Body of pancreas (tissue), 4 donors: ENCODE data around the gene SLC35F2. TPM values are rescaled to one million over a fixed set of nuclear protein-coding genes. Genes with fewer than 3 reads are reported as not detected.

Experiments
- ATAC-seq: fragments of 150-250 bp; one replicate; pipeline ENCODE4 v1.9.1; 2016
- DNase-seq, 4 donors: peaks; one replicate each; pipeline ENCODE4 v3.0.0-alpha.2; 2019
- H3K27ac ChIP-seq, 4 donors: fragments of 200-600 bp; sonication (generic); 1 replicate in 3 of 4; 2 replicates in 1 of 4; pipeline versions ENCODE4 v1.5.1 to v1.6.1; 2016 to 2019; ENCODE audit warnings: mild to moderate bottlenecking in 1 of 4, mixed read lengths in 1 of 4, moderate library complexity in 1 of 4
- H3K27me3 ChIP-seq, 2 donors: fragments of 200-600 bp; sonication (generic); one replicate each; pipeline ENCODE4 v1.6.0; 2016; ENCODE audit warnings: mild to moderate bottlenecking in 1 of 2
- H3K36me3 ChIP-seq, 2 donors: fragments of 200-600 bp; sonication (generic); replicated peaks in 1 of 2; 2 replicates each; pipeline ENCODE4 v1.5.1; 2016; ENCODE audit warnings: low read depth in 2 of 2; ENCODE audit not compliant: insufficient read depth in 1 of 2
- H3K4me1 ChIP-seq: fragments of 200-600 bp; sonication (generic); one replicate; pipeline ENCODE4 v1.6.0; 2016
- H3K4me3 ChIP-seq, 2 donors: fragments of 200-600 bp; sonication (generic); 1 replicate in 1 of 2; 2 replicates in 1 of 2; pipeline ENCODE4 v1.5.1; 2016 to 2019
- H3K9me3 ChIP-seq, 3 donors: fragments of 200-600 bp; sonication (generic); 1 replicate in 2 of 3; 2 replicates in 1 of 3; pipeline ENCODE4 v1.5.1; 2016
- POLR2A ChIP-seq, 3 donors: fragments of 450-650 bp; IDR thresholded peaks; one replicate each; pipeline ENCODE4 v1.6.1; 2016; ENCODE audit warnings: antibody characterized with exemption in 3 of 3, mild to moderate bottlenecking in 2 of 3
- WGBS, 2 donors: methylation state at CpG; one replicate each; pipeline ENCODE4 v1.1.5; 2017; 5-methylcytosine and 5-hydroxymethylcytosine counted together
- intact Hi-C: fragments of 100-400 bp; cut with DNase I; formaldehyde crosslinking; loops from one replicate; pipeline ENCODE4 v1.15.1; 2023
- total RNA-seq, 2 donors: library from RNA; depleted of rRNA; stranded (reverse); fragments of >200 nt; gene quantifications; one replicate each; pipeline ENCODE4 v1.1.0, GENCODE V29; 2016
- TF ChIP-seq, protein P1 (sequence below), 7 experiments: fragments of 450-650 bp in 4 of 7; fragments of 200-600 bp in 3 of 7; sonication (generic) in 3 of 7; IDR thresholded peaks; one replicate each; pipeline ENCODE4 v1.5.1; 2016 to 2019; ENCODE audit warnings: antibody characterized with exemption in 7 of 7

Gene SLC35F2
- total RNA-seq, 2 donors from 2014 or later, result 0.33 to 8.6 TPM

DNA sequence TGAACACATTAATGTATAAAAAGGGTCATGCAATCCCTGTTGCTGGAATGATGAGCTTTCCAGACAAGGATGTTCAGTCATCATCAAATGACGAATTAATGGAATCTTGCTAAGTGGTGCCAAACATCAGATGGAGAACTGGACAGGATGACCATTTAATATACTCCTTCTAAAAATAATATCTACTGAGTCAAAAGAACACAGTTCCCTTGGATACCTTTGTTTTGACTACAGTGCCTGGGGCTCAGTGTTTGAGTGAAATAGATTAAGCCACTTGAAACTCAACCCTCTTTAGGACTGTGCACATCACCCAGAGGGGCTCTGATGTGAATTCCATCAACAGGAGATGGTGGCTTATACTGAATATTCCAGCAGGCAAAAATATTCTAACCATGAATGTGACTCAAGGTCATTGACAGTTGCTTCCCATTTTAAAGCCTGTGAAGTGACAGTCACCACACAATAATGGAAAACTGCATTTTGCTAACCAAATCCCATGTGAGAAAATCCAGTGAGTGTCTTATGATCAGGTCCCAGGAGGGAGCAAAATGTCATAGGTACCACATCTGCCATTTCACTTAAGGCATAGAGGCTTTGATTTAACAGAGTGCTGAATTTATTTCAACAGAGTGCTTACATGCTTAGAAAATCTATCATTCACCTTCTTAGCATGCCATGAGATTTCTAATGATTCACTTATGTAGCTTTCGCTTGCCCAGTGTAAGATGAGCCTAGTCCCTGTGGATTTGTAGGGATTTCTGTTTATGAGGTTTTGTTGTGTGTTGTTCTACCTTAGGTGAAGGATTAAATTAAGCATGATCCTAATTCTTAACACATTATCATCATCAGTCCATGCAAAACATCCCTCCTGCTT is 105.4 kb downstream of the SLC35F2 start:
- H3K27me3 ChIP-seq, result no peaks in the 10 kb centered on the region
- intact Hi-C loops, result no loop called here
- 38 to 59% methylated on average over 2 of the region's 2 CpGs for WGBS, 2 donors

DNA sequence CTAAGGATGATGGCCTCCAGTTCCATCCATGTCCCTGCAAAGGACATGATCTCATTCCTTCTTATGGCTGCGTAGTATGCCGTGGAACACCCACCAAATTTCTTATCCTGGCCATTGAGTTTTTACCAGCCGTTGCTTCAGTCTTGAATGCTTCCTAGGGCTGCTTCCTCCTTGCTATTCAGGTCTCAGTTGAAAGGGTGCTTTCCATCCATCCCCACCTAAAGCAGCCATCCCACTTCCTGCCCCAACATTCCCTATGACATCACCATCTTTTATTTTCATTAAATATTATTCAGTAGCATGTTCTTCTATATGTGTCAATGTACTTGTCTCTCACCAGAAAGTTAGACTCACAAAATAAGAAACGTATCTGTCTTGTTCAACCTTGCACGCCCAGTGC is 106.1 kb downstream of the SLC35F2 start:
- no peaks in the 10 kb centered on the region for H3K27me3 ChIP-seq
- no peak for ATAC-seq
- 38 to 58% methylated on average over 5 of the region's 5 CpGs for WGBS, 2 donors

More for the DNA sequence above, 105.4 kb downstream of the SLC35F2 start:
- no peak for ATAC-seq
- TF ChIP-seq, protein P1, sequence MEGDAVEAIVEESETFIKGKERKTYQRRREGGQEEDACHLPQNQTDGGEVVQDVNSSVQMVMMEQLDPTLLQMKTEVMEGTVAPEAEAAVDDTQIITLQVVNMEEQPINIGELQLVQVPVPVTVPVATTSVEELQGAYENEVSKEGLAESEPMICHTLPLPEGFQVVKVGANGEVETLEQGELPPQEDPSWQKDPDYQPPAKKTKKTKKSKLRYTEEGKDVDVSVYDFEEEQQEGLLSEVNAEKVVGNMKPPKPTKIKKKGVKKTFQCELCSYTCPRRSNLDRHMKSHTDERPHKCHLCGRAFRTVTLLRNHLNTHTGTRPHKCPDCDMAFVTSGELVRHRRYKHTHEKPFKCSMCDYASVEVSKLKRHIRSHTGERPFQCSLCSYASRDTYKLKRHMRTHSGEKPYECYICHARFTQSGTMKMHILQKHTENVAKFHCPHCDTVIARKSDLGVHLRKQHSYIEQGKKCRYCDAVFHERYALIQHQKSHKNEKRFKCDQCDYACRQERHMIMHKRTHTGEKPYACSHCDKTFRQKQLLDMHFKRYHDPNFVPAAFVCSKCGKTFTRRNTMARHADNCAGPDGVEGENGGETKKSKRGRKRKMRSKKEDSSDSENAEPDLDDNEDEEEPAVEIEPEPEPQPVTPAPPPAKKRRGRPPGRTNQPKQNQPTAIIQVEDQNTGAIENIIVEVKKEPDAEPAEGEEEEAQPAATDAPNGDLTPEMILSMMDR (IDR thresholded peaks at IDR 0.05), result no peak
- no peak for TF ChIP-seq POLR2A (IDR thresholded peaks at IDR 0.05)
- H3K27ac ChIP-seq, result no peak overlapping the region
- H3K4me3 ChIP-seq, result no peak overlapping the region
- H3K36me3 ChIP-seq, result no peaks in the 10 kb centered on the region
- no peaks in the 10 kb centered on the region for H3K9me3 ChIP-seq
- no peaks in the 10 kb centered on the region for H3K4me1 ChIP-seq
- DNase-seq, result no peak

DNA sequence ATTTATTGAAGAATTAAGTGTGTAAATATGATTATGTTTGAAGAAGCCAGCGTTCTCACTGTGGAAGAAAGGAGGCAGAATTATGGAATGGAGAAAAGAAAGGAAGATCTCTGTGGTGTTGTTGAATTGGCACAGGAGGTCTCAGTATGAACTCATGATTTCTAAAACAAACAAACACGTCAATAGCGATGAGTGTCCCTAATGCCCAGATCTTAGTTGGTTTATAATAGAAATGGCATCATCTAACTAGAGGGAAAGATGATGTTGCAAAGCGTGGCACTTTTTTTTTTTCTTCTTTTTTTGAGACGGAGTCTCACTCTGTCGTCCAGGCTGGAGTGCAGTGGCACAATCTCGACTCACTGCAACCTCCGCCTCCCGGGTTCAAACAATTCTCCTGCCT is 107.5 kb downstream of the SLC35F2 start:
- DNase-seq, result no peak
- H3K4me1 ChIP-seq, result no peaks in the 10 kb centered on the region
- intact Hi-C loops, result no loop called here
- ATAC-seq, result no peak
- H3K27me3 ChIP-seq, result no peaks in the 10 kb centered on the region
- H3K27ac ChIP-seq, result no peak overlapping the region
- H3K4me3 ChIP-seq, result no peak overlapping the region
- no peaks in the 10 kb centered on the region for H3K9me3 ChIP-seq
- TF ChIP-seq, protein P1 (IDR thresholded peaks at IDR 0.05), result no peak
- no peak for TF ChIP-seq POLR2A (IDR thresholded peaks at IDR 0.05)
- H3K36me3 ChIP-seq, result no peaks in the 10 kb centered on the region
- 66 to 70% methylated on average over 9 of the region's 9 CpGs for WGBS, 2 donors

More for the DNA sequence above, 106.1 kb downstream of the SLC35F2 start:
- DNase-seq, result no peak
- no peaks in the 10 kb centered on the region for H3K4me1 ChIP-seq
- intact Hi-C loops, result no loop called here
- H3K4me3 ChIP-seq, result no peak overlapping the region
- H3K36me3 ChIP-seq, result no peaks in the 10 kb centered on the region
- TF ChIP-seq, protein P1 (IDR thresholded peaks at IDR 0.05), result no peak
- no peak for TF ChIP-seq POLR2A (IDR thresholded peaks at IDR 0.05)
- no peak overlapping the region for H3K27ac ChIP-seq
- H3K9me3 ChIP-seq, result no peaks in the 10 kb centered on the region

DNA sequence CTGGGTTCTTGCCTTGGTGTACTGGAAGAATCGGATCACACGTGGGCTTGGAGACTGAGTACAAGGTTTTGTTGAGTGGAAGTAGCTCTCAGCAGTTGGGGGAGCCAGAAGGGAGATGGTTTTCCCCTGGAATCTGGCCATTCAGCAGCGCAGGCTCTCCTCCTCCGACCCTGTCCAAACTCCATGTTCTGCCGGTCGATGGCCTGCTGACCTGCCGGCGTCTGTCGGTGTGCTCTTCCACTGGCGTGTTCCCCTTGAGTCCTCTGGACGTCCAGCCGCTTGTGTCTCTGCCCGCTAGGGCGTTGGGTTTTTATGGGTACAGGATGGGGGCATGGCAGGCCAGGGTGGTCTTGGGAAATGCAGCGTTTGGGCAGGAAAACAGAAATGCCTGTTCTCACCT is 108.3 kb downstream of the SLC35F2 start:
- H3K4me3 ChIP-seq, result no peak overlapping the region
- ATAC-seq (no peak), DNase-seq (no peak)
- H3K27ac ChIP-seq, result no peak overlapping the region
- no peaks in the 10 kb centered on the region for H3K36me3 ChIP-seq
- intact Hi-C loops, result no loop called here
- WGBS, 2 donors, result 73 to 76% methylated on average over 14 to 15 of the region's 15 CpGs
- no peak for TF ChIP-seq POLR2A (IDR thresholded peaks at IDR 0.05)
- TF ChIP-seq, protein P1 (IDR thresholded peaks at IDR 0.05), result no peak
- H3K27me3 ChIP-seq, result no peaks in the 10 kb centered on the region
- no peaks in the 10 kb centered on the region for H3K4me1 ChIP-seq
- H3K9me3 ChIP-seq, result no peaks in the 10 kb centered on the region

DNA sequence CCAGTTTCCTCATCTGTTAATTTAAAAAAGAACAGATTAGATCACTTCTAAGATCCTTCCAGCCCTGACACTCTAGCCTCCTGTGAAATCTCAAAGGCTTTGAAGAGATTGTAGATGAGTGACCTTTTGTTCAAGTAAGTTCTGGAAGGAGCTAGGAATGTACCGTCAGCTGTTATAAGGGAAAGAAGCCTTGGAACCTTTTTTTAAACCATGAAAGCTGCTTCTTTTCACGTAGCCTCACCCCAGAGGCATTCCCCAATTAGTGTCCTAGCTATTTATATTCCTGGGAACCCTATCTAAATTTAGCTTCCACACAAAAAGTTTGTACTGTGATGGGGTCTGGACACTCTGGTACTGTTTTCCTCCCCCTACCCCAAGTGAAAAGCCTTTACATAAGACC is 111.0 kb downstream of the SLC35F2 start:
- no peak overlapping the region for H3K27ac ChIP-seq
- no peaks in the 10 kb centered on the region for H3K27me3 ChIP-seq
- ATAC-seq, result no peak
- no peaks in the 10 kb centered on the region for H3K9me3 ChIP-seq
- 25 to 38% methylated on average over 2 of the region's 2 CpGs for WGBS, 2 donors
- intact Hi-C loops, result no loop called here
- no peak for DNase-seq
- H3K4me1 ChIP-seq, result no peaks in the 10 kb centered on the region
- no peak for TF ChIP-seq POLR2A (IDR thresholded peaks at IDR 0.05)
- H3K4me3 ChIP-seq, result no peak overlapping the region
- no peaks in the 10 kb centered on the region for H3K36me3 ChIP-seq
